Measurements from ENCODE around the gene MPRIP.

DNA sequence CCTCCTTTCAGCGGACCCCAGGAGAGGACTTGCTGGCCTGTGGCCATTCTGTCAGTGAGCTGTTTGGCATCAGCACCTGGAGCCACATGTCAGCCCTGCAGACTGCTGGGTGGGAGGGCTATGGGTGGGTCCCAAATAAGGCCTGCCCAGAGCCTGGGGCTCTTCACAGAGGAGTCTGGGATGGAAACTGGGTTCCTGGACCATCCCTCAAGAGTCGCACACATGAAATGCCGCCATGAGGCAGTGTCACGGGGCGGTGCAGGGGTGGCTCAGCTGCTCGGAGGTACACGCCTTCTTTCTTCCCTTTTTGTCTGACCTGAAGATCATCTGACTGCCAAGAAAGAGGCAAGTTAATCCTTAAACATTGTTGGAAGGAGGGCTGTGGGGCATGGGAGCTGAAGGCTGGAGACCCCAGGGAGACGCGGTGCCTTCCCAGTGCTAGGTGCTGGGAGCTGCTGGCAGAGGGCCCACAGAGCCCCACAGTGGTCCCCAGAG is 14.8 kb downstream of the MPRIP start:
- TF ChIP-seq, protein P1, sequence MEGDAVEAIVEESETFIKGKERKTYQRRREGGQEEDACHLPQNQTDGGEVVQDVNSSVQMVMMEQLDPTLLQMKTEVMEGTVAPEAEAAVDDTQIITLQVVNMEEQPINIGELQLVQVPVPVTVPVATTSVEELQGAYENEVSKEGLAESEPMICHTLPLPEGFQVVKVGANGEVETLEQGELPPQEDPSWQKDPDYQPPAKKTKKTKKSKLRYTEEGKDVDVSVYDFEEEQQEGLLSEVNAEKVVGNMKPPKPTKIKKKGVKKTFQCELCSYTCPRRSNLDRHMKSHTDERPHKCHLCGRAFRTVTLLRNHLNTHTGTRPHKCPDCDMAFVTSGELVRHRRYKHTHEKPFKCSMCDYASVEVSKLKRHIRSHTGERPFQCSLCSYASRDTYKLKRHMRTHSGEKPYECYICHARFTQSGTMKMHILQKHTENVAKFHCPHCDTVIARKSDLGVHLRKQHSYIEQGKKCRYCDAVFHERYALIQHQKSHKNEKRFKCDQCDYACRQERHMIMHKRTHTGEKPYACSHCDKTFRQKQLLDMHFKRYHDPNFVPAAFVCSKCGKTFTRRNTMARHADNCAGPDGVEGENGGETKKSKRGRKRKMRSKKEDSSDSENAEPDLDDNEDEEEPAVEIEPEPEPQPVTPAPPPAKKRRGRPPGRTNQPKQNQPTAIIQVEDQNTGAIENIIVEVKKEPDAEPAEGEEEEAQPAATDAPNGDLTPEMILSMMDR (IDR thresholded peaks at IDR 0.05): no peak
- no peak for TF ChIP-seq POLR2A (IDR thresholded peaks at IDR 0.05)
